Ovary (tissue), 3 donors: ENCODE results near the gene OR5AU1.

Experiments
- CTCF ChIP-seq, 3 donors: fragments of 450-650 bp in 2 of 3; fragments of 200-600 bp in 1 of 3; IDR thresholded peaks; one replicate each; pipeline versions ENCODE4 v1.5.1 to v1.8.0; 2016 to 2022; ENCODE audit warnings: antibody characterized with exemption in 3 of 3, mild to moderate bottlenecking in 1 of 3
- POLR2A ChIP-seq: fragments of 450-650 bp; IDR thresholded peaks from one replicate; pipeline ENCODE4 v1.6.1; 2017; ENCODE audit warnings: antibody characterized with exemption, mild to moderate bottlenecking, moderate library complexity
- donor health status: DM: no; HTN: no; CAD: no.

GRCh38 chr14:21192875-21193535, 37.1 kb upstream of the OR5AU1 start:
- TF ChIP-seq CTCF (IDR thresholded peaks at IDR 0.05) (no peak), POLR2A (no peak)
